ENCODE measurements around the gene AQR.

AQR gene

DNA sequence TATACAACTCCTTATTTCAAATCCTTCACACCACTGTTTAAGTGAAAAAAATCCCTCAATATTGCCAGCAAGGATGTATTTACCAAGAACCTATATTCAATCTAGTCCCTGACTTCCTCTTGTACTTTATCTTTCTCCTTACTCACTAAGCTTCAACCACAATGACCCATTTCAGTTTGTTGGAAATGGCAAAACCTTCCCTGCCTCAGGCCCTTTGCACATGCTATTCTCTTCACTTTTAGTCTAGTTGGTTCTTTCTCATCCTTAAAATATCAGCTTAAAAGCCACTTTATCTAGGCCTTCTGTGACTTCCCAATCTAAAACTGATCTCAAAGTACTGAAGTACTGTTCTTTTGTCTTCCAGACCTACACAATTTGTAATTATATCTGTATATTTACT lies 92.9 kb downstream of the AQR start:
- no peak for DNase-seq (ENCODE audit: low spot score)

- no peak for DNase-seq (ENCODE audit: low spot score)
Observed at GRCh38 chr15:34869110-34869509, 100.4 kb downstream of the AQR start.

DNA sequence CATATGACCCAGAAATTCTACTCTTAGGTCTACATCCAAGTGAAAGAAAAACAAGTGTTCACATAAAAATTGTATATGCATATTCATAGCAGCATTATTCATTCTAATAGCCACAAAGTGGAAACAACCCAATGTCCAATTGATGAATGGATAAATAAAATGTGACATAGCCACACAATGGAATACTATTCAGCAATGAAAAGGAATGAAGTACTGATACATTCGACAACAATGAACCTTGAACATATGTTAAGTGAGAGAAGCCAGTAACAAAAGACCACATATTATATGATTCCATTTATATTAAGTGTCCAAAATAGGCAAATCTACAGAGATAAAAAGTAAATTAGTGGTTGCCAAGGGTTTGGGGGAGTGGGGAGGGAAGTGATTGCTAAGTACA lies 104.0 kb downstream of the AQR start:
- no peak for DNase-seq (ENCODE audit: low spot score)

- no peak for DNase-seq (ENCODE audit: low spot score)
Observed at GRCh38 chr15:34861214-34861613, 108.3 kb downstream of the AQR start.

GRCh38 chr15:34855893-34856292 lies 113.6 kb downstream of the AQR start:
- DNase-seq (ENCODE audit: low spot score), result no peak

GRCh38 chr15:34855413-34855812 lies 114.1 kb downstream of the AQR start:
- DNase-seq (ENCODE audit: low spot score), result no peak

GRCh38 chr15:34854232-34854631 lies 115.3 kb downstream of the AQR start:
- no peak for DNase-seq (ENCODE audit: low spot score)

DNA sequence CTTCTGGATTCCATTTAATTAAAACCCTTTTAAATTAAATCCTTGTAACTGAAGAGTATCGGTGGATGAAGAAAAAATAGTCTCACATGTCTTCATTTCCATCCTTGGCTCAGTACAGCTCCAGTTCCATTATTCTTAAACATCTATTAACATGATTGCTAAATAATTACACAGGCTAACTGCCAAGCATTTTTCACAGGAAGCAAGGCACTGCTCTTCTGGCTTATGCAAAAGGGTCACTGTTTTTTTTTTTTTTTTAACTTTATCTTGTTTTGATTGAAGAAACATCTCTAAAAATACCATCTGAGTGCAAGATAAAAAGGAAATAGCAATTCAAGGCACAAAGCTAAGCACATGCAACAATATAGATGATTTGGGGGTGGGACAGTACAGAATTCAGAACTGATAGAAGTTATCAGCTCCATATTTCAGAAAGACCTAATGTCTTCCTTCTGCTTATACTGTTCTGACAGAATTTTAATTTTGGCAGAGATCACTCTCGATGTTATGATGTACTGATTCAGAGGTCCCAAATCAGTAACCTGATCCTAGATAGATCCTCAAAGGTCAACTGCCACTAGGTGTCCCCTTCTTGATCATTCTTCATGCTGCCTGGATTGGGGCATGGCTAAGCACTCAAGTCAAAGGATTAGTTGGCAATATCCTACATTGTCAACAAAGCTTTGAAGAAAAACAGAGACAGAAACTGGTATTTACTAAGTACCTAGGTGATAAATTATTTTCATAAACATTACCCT lies 116.4 kb downstream of the AQR start:
- no peak for DNase-seq (ENCODE audit: low spot score)

DNA sequence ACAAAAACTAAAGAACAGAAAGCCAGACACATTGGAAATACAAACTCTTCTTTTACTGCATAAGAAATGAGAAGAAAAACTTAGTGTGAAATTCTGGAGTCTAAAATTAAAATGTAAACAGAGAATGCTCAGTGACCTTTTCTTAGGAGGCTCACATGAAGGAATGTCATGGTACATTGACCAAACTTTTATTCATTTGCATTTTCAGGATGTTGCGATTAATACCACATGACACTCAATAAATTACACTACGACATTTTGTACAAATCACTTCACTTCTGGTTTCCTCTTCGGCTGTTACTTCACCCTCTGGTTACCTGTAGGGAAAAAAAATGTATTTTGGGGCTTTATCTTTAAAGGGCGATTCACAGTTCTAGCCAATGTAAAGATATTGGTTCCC lies 117.8 kb downstream of the AQR start:
- DNase-seq (ENCODE audit: low spot score), result no peak

- no peak for DNase-seq (ENCODE audit: low spot score)
Observed at GRCh38 chr15:34851007-34851406, 118.5 kb downstream of the AQR start.

GRCh38 chr15:34850121-34850520 lies 119.4 kb downstream of the AQR start:
- no peak for DNase-seq (ENCODE audit: low spot score)

GRCh38 chr15:34849364-34849959 lies 120.1 kb downstream of the AQR start:
- DNase-seq (ENCODE audit: low spot score), result no peak

DNA sequence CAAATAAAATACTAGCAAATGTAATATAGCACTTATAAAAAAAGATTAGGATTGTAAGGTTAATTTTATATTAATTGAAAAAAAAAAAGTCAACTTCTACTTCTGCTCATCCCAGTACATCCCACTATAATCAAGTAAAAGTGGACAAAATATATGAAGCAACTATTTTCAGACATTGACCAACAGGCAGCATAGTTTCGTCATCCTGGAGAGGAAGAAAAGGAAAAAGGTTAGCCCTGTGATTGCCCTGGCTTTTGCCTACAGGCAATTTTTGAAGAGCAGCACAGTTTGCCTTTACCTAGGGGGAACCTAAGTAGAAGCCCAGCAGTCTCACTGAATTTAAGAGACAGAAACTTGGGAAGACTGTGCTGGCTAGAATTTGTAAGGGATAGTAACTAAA lies 121.9 kb downstream of the AQR start:
- no peak for DNase-seq (ENCODE audit: low spot score)

GRCh38 chr15:34841262-34841725 lies 128.2 kb downstream of the AQR start:
- DNase-seq (ENCODE audit: low spot score), result no peak

DNA sequence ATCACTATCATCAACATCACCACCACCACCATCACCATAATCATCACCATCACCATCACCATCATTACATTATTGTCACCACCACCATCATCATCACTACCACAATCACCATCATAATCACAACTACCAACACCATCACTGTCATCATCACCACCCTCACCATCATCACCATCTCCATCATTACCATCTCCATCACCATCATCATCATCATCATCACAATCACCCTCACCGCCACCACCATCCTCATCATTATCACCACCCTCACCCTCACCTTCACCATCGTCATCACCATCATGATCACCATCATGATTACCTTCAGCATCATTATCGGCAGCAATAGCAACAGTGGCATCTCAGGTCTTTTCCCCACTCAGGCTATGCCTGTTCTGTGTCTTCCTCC lies 131.3 kb downstream of the AQR start:
- DNase-seq (ENCODE audit: low spot score), result no peak

- no peak for DNase-seq (ENCODE audit: low spot score)
Observed at GRCh38 chr15:34837246-34838016, 132.1 kb downstream of the AQR start.

GRCh38 chr15:34828145-34828911 lies 141.2 kb downstream of the AQR start:
- DNase-seq (ENCODE audit: low spot score), result no peak

- DNase-seq (ENCODE audit: low spot score), result no peak
Observed at GRCh38 chr15:34821831-34822230, 147.7 kb downstream of the AQR start.

DNA sequence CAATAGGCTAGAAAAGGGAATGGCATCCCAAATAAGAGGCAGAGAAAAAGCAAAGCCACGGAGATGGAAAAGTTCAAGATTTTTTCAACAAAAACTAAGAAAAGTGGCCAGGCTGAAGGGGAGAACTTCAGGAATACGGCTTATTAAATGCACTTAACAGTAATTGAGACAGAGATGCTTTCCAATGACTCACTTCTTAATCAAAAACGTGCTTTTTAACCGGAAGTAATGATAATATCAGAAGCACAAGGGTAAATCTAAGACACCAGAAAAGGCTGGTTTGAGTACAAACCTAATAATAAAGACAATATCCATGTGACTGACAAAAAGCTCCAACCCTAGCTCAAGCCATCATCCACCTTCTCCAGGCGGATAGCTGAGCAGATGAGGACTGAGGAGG lies 149.4 kb downstream of the AQR start:
- no peak for DNase-seq (ENCODE audit: low spot score)

DNA sequence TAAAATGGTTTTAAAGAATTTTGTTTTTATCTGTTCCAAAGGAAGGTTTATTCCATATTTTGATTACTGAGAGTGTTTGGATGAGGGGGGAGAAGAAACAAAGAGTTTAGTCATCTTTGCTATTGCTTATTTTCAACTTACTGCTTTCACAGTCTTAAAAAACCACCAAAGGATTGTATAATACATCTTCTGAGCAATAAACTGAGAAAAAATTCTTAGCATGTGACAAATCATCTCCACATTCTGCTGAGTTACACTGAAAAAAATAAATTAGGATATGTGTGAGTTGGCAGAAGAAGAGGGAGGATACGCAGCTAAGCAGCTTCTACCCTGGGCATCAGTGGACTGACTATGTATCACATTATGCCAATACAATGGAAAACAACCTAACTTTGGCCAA lies 151.0 kb downstream of the AQR start:
- no peak for DNase-seq (ENCODE audit: low spot score)

- DNase-seq (ENCODE audit: low spot score), result no peak
Observed at GRCh38 chr15:34815836-34816235, 153.7 kb downstream of the AQR start.

DNA sequence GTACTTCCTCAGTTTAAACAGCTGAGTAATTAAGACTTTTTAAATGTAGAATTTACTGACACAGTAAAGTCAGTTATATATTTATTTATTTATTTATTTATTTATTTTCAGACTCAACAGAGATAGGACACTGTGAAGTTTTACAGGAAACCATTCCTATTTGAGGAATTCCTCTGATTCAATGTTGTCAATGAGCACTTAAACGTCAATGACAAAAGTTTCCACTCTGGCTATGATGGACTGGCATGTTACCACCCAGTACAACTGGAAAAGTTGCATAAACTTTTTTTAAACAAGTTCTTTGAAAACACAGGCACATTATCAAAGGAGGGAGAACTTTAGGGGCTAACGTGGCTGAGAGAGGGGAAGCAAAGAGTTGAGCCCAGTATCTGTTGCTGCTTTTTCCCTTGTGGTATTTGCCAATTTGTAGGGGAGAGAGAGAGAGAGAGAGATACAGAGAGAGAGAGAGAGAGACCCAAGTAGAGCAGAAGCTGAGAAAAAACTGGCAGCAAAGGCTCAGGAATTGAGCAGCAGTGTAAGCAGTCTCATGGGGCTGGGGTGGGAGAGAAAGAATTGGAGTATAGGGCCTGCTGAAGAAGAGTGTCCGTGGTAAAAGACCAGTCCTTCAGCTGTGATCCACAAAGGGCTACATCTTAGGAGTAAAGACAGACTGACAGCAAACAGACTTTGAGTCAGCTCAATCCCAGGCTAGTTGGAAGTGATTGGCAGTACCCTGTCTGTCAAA lies 155.9 kb downstream of the AQR start:
- DNase-seq (ENCODE audit: low spot score), result no peak
